ENCODE results near the gene CDC25C. TPM values are rescaled to one million over a fixed set of nuclear protein-coding genes. Genes with fewer than 3 reads are reported as not detected.

CDC25C gene
- total RNA-seq, 2 donors from 2014 or later: 0.14 to 3.2 TPM

DNA sequence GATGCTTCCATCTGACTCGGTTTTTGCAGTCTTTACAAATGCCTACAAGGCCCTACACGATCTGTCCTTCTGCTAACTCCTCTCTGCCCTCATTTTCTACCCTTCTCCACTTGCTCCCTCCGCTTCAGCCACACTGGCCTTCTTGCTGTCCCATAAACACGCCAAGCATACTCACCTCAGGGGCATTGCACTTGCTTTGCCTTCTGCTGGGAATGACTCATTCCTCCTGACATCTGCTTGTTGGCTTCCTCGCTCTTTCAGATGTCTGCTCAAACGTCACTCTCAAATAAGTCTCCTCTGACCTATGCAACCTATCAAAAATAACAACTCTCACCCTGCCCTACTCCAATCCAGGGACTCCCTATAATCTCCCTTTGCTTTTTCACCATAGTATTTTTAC lies 28.2 kb downstream of the CDC25C start:
- no peaks in the 10 kb centered on the region for H3K9me3 ChIP-seq
- TF ChIP-seq POLR2AphosphoS5 (IDR thresholded peaks at IDR 0.05): no peak
- TF ChIP-seq, protein P1, sequence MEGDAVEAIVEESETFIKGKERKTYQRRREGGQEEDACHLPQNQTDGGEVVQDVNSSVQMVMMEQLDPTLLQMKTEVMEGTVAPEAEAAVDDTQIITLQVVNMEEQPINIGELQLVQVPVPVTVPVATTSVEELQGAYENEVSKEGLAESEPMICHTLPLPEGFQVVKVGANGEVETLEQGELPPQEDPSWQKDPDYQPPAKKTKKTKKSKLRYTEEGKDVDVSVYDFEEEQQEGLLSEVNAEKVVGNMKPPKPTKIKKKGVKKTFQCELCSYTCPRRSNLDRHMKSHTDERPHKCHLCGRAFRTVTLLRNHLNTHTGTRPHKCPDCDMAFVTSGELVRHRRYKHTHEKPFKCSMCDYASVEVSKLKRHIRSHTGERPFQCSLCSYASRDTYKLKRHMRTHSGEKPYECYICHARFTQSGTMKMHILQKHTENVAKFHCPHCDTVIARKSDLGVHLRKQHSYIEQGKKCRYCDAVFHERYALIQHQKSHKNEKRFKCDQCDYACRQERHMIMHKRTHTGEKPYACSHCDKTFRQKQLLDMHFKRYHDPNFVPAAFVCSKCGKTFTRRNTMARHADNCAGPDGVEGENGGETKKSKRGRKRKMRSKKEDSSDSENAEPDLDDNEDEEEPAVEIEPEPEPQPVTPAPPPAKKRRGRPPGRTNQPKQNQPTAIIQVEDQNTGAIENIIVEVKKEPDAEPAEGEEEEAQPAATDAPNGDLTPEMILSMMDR (IDR thresholded peaks at IDR 0.05): no peak
- TF ChIP-seq POLR2A (IDR thresholded peaks at IDR 0.05): no peak
- no peaks in the 10 kb centered on the region for H3K36me3 ChIP-seq
- intact Hi-C loops (cut with DNase I): no loop called here
- no peak overlapping the region for H3K4me3 ChIP-seq
- H3K4me1 ChIP-seq (replicated peaks): no peaks in the 10 kb centered on the region
- WGBS: 90% methylated on average over 6 of the region's 6 CpGs
- DNase-seq (ENCODE audit: low spot score): no peak
- H3K27ac ChIP-seq: no peak overlapping the region
- H3K27me3 ChIP-seq (replicated peaks; ENCODE audit: insufficient read depth): no peaks in the 10 kb centered on the region

DNA sequence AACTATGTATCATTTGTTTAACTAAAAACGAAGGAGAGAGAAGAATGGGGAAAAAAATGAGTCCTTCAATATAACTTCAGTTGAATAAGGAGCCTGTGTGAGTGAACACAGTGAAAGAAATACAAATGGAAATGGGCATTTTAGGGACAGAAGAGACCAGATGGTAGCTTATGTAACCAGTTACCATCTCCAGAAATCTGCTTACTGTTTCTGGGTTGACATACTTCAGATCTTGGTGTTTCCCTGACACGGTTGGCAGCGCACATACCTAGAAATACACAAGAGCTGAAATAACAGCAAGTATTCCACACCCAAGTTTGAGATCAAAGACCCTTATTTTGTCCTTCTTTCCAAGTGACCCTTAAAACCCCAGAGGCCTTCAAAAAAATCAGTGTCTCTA lies 42.3 kb downstream of the CDC25C start:
- H3K27me3 ChIP-seq (replicated peaks; ENCODE audit: insufficient read depth): no peaks in the 10 kb centered on the region
- intact Hi-C loops (cut with DNase I): no loop called here
- WGBS: 88% methylated on average over 3 of the region's 3 CpGs
- no peak for DNase-seq (ENCODE audit: low spot score)
- H3K4me3 ChIP-seq: no peak overlapping the region
- H3K9me3 ChIP-seq: no peaks in the 10 kb centered on the region
- no peak for TF ChIP-seq POLR2A (IDR thresholded peaks at IDR 0.05)
- TF ChIP-seq, protein P1 (IDR thresholded peaks at IDR 0.05): no peak
- no peaks in the 10 kb centered on the region for H3K36me3 ChIP-seq
- H3K27ac ChIP-seq: no peak overlapping the region
- H3K4me1 ChIP-seq (replicated peaks): no peaks in the 10 kb centered on the region

DNA sequence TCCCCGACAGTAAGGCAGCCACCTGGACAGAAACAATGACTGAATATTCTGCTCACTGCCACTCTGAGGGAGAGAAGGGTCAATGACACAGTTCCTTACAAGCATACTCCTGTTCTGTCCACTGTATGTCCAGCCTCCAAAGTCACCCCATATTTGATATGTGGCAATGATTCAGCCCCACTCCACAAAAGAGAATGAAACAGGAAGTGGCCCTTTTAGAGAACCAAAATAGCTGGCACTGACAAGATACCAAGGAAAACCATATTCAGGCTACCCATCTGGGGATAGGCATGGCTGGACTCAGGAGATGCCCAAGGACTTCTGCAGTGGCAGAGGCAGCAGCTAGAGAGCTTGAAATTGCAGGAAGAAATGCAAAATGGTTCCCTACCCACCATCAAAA lies 44.4 kb downstream of the CDC25C start:
- no peak overlapping the region for H3K27ac ChIP-seq
- WGBS: 95% methylated on average over 1 of the region's 1 CpG
- no peak overlapping the region for H3K4me3 ChIP-seq
- no peaks in the 10 kb centered on the region for H3K4me1 ChIP-seq (replicated peaks)
- TF ChIP-seq POLR2AphosphoS5 (IDR thresholded peaks at IDR 0.05) (no peak), POLR2A (IDR thresholded peaks at IDR 0.05) (no peak)
- TF ChIP-seq, protein P1 (IDR thresholded peaks at IDR 0.05): no peak
- intact Hi-C loops (cut with DNase I): no loop called here
- H3K27me3 ChIP-seq (replicated peaks; ENCODE audit: insufficient read depth): no peaks in the 10 kb centered on the region
- no peaks in the 10 kb centered on the region for H3K9me3 ChIP-seq
- no peaks in the 10 kb centered on the region for H3K36me3 ChIP-seq
- DNase-seq (ENCODE audit: low spot score): no peak

DNA sequence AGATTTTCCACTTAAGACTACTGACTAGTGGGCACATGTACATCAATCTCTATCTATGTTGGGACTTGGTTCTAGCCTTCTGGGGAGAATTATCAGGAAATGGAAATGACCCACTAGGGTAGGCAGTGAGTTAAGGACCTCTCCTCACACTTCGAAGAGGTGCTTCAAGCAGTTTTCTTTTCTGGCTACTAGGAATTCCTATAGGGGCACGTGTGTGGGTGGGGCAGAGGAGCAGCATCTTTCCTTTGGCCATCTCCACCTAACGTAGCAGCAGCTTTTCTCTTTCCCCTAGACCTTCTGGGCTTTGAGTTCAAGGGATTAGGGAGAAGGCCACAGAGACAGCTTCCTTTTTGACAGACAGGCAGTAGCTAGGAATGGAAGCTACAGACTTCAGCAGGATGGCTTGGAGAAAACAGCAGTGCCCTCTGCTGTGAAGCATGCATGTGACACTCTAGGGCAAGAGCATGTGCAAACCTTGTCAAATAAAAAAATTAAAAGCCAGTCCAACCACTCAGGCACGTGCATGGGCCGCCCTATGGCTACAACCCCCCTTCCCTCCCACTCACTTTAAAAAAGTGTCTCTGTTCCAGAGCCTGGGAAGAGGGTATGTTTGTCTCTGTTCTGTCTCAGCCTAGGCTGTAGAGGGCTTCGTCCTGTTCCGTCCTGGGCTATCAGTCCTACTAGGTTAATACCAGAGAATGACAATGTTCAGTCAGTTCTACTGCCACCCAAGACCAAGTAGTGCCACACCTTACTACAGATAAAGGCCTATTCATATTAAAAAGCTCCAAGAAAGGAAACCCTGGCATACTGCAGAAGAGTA lies 48.5 kb downstream of the CDC25C start:
- WGBS: 53% methylated on average over 7 of the region's 7 CpGs
- peak; percentile 75 for TF ChIP-seq POLR2AphosphoS5 (IDR thresholded peaks at IDR 0.05)
- TF ChIP-seq POLR2A (IDR thresholded peaks at IDR 0.05): no peak
- TF ChIP-seq, protein P1 (IDR thresholded peaks at IDR 0.05): peak in 2 of 4 experiments; percentile 55 to 79
- Histone ChIP-seq H3K27me3 (replicated peaks; ENCODE audit: insufficient read depth) (no peaks in the 10 kb centered on the region), H3K4me1 (replicated peaks) (no peaks in the 10 kb centered on the region), H3K36me3 (no peaks in the 10 kb centered on the region), H3K27ac (no peak overlapping the region), H3K9me3 (no peaks in the 10 kb centered on the region), H3K4me3 (no peak overlapping the region)
- intact Hi-C loops (cut with DNase I): loop anchor here (5.0 kb wide), 1 partner anchor 61 kb away; no protein-coding TSS in a partner anchor
- peak; percentile 60 for DNase-seq (ENCODE audit: low spot score)

DNA sequence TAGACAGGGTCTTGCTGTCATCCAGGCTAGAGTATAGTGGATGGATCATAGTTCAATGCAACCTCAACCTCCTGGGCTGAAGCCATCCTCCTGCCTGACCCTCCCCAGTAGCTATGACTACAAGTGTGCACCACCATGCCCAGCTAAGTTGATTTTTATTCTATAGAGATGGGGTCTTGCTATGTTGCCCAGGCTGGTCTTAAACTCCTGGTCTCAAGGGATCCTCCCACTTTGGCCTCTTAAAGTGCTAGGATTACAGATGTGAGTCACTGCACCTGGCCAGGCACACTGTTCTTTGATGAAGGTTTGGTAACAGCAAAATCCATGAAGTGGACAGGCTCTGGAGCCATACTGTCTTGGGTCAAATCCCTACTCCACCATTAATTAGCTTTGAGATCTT lies 50.7 kb downstream of the CDC25C start:
- no peaks in the 10 kb centered on the region for H3K27me3 ChIP-seq (replicated peaks; ENCODE audit: insufficient read depth)
- TF ChIP-seq POLR2A (IDR thresholded peaks at IDR 0.05) (no peak), POLR2AphosphoS5 (IDR thresholded peaks at IDR 0.05) (no peak)
- TF ChIP-seq, protein P1 (IDR thresholded peaks at IDR 0.05): no peak

More for the DNA sequence above, 50.7 kb downstream of the CDC25C start:
- H3K4me3 ChIP-seq: no peak overlapping the region
- H3K27ac ChIP-seq: no peak overlapping the region
- no peaks in the 10 kb centered on the region for H3K9me3 ChIP-seq
- DNase-seq (ENCODE audit: low spot score): no peak
- H3K36me3 ChIP-seq: no peaks in the 10 kb centered on the region
- H3K4me1 ChIP-seq (replicated peaks): no peaks in the 10 kb centered on the region
- intact Hi-C loops (cut with DNase I): loop anchor here (5.0 kb wide), 1 partner anchor 59 kb away; no protein-coding TSS in a partner anchor

All from prostate gland (tissue), 2 donors.